ENCODE data around the gene BCR. TPM values are rescaled to one million over a fixed set of nuclear protein-coding genes. Genes with fewer than 3 reads are reported as not detected.

The BCR gene
- total and polyA plus RNA-seq, 2 of the 4 experiments (the other 2 are of a cell fraction): 28.9 to 44.6 TPM

GRCh38 chr22:23226497-23226850 is 46.2 kb downstream of the BCR start:
- no peak overlapping the region for H4K5ac ChIP-seq (ENCODE audit: low read depth, low read length)
- peaks cover 3% of the 10 kb centered on the region; the same call in 1 of the 2 replicates for H3K9me3 ChIP-seq (ENCODE audit: control insufficient read depth, insufficient read depth, low read length)
- in situ Hi-C loops (cut with MboI; ENCODE audit: low sequenced_read_pairs) (no loop called here), dilution Hi-C loops (cut with HindIII; ENCODE audit: low sequenced_read_pairs, unreplicated experiment) (no loop called here), intact Hi-C loops (cut with micrococcal nuclease) (no loop called here)
- H2BK15ac ChIP-seq (ENCODE audit: low read depth, low read length): no peak overlapping the region
- POLR2A ChIA-PET (ENCODE audit: unreplicated experiment): no interaction called here
- no peak overlapping the region for H3K4me3 ChIP-seq (ENCODE audit: insufficient read depth, low read depth, low read length)
- H3K23ac ChIP-seq (ENCODE audit: low read depth, low read length): no peak overlapping the region
- H4K91ac ChIP-seq (ENCODE audit: insufficient read depth, low read depth, low read length): no peak overlapping the region
- no peak overlapping the region for H3K4ac ChIP-seq (ENCODE audit: low read depth, low read length)
- no peak overlapping the region; the same call in 1 of the 2 replicates for H2BK120ac ChIP-seq (ENCODE audit: low read depth, low read length)
- H3K27me3 ChIP-seq (ENCODE audit: control insufficient read depth, insufficient read depth, low read length): no peaks in the 10 kb centered on the region
- 0 out of 2 replicates have a peak overlapping the region, but pooled peaks have one; percentile 46 for H3K14ac ChIP-seq (replicated peaks; ENCODE audit: low read depth, low read length)
- H4K20me1 ChIP-seq (ENCODE audit: insufficient read depth, low read length): peaks cover 30% of the 10 kb centered on the region
- H2BK5ac ChIP-seq (ENCODE audit: low read depth, low read length, poor library complexity, severe bottlenecking): peak overlapping the region; percentile 44
- CTCF ChIA-PET: no interaction called here
- H2AFZ ChIP-seq (replicated peaks; ENCODE audit: low read length, poor library complexity): no peak overlapping the region
- H3K18ac ChIP-seq (ENCODE audit: low read depth, low read length): no peak overlapping the region
- H3K56ac ChIP-seq (ENCODE audit: extremely low read depth, insufficient read depth, low read length): no peak overlapping the region
- no peak overlapping the region; a peak in 1 of 4 replicates for H4K8ac ChIP-seq (ENCODE audit: low read depth in 2 of 2, low read length in 2 of 2)
- ATAC-seq (ENCODE audit: low read depth): peak; percentile 27
- H3K4me2 ChIP-seq (ENCODE audit: low read depth, low read length): no peak overlapping the region
- peaks cover 12% of the 10 kb centered on the region; the same call in 1 of the 2 replicates for H3K9me1 ChIP-seq (ENCODE audit: insufficient read depth, low read length)
- H3K27ac ChIP-seq (ENCODE audit: insufficient read depth, low read length): no peak overlapping the region
- TF ChIP-seq NFE2L2 (IDR thresholded peaks at IDR 0.05; ENCODE audit: low read depth, low read length) (no peak), USF2 (IDR thresholded peaks at IDR 0.05; ENCODE audit: low read depth, low read length) (no peak), CHD1 (IDR thresholded peaks at IDR 0.05; ENCODE audit: low read depth, low read length) (no peak), RFX5 (IDR thresholded peaks at IDR 0.05; ENCODE audit: low read depth, low read length) (no peak), MAFK (IDR thresholded peaks at IDR 0.05; ENCODE audit: low read depth, low read length) (no peak), MXI1 (IDR thresholded peaks at IDR 0.05; ENCODE audit: borderline replicate concordance, low read depth, low read length) (no peak), CEBPB (IDR thresholded peaks at IDR 0.05; ENCODE audit: low read depth, low read length) (no peak), SMC3 (IDR thresholded peaks at IDR 0.05; ENCODE audit: low read depth, low read length) (no peak), CTCF (conservative IDR thresholded peaks at IDR 0.05; ENCODE audit: low read depth, low read length) (no peak)
- no TSS peak for BruUV-seq (replicated peaks)
- H3K36me3 ChIP-seq (ENCODE audit: control insufficient read depth, insufficient read depth, low read length): no peaks in the 10 kb centered on the region
- peaks cover 36 to 82% of the 10 kb centered on the region in 2 experiments for H3K79me1 ChIP-seq (ENCODE audit: low read depth in 1 of 2, low read length in 2 of 2)
- H3K4me1 ChIP-seq (ENCODE audit: control insufficient read depth, insufficient read depth, low read length): peaks cover 10% of the 10 kb centered on the region
- DNase-seq: no peak
- no peak overlapping the region for H2BK20ac ChIP-seq (ENCODE audit: low read depth, low read length)
- H2AK9ac ChIP-seq (replicated peaks; ENCODE audit: low read depth, low read length, poor library complexity): no peak overlapping the region
- H3K9ac ChIP-seq (ENCODE audit: low read depth, low read length): no peak overlapping the region
- no peak overlapping the region for H2AK5ac ChIP-seq (ENCODE audit: low read depth, low read length)

Data from IMR-90 (cell line).